ENCODE measurements around the gene PSTPIP2.
A peak's percentile ranks its signal among the peaks of the same experiment; 100 is the strongest.
"Not testable (repeated sequence)": the region's sequence is repeated elsewhere in the genome, so short reads cannot be mapped to it uniquely, and the experiment has no call there.

The PSTPIP2 gene

DNA sequence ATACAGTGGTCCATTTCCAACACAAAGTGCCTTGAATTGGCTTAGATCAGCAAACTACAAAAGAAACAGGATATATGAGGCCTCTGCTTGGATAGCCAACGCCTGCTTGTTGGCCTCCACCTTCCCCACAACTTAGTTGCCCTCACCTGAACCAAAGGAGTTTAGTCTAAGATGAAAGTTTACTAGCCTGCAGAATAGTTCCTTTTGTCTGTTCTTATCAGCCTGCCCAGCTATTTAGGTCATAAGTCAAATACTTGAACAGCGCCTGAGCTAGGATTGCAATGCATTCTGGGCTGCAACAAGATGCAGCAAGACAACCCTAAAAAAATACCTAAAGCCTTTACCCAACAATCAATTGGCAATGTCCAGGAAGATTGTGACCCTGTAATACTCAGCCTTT, 91.8 kb downstream of the PSTPIP2 start:
- no peak for DNase-seq

DNA sequence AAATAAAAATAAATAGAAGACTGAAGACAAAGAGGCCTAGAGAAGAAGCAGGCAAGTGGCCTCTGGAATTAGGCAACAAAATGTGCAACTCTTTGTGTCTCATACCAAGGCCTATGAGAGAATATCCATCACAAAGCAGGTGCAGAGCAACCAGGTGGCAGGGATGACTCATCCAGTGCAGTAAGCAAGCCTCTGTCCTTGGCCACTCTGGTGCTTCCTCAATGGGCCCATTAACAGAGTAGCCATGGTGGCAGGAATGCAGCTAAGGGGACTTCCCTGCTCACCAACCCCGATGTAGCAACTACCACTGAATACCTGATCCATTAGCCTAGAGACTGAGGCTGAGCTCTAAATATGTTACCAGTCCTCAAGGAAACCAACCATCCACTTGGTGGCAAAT, 94.0 kb downstream of the PSTPIP2 start:
- no peak for DNase-seq

DNA sequence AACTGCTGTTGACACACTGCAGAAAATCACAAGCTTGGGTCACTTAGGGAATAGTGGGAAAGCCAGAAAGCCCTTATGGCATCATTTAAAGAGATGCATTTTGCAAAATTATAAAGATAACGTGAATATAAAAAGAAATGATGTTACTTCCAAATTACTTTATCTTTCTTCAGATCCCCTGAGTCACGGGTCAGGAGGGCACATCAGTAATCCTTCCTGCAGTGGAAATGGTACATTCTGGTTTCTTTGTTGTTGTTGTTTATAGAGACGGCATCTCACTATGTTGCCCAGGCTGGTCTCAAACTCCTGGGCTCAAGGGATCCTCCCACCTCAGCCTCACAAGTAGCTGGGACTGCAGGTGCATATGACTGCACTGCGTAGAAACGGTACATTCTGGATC, 95.1 kb downstream of the PSTPIP2 start:
- DNase-seq = no peak

DNA sequence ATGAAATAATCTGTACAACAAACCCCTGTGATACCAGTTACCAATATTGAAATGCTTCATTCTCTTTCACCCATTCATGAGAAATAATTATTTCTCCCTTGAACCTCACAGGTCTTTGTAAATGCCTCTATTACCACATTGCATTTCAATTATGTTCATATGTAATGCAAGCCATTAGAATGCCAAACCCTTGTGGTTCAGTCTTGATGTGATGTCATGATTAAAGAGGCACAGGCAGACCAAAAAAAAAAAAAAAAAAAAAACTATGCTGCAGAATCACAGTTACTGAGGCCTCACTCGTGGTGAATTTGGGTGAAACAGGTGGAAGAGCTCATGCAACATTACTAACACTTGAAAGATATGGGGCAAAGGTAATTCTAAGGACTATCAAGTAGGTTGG, 95.5 kb downstream of the PSTPIP2 start:
- no peak for DNase-seq

DNA sequence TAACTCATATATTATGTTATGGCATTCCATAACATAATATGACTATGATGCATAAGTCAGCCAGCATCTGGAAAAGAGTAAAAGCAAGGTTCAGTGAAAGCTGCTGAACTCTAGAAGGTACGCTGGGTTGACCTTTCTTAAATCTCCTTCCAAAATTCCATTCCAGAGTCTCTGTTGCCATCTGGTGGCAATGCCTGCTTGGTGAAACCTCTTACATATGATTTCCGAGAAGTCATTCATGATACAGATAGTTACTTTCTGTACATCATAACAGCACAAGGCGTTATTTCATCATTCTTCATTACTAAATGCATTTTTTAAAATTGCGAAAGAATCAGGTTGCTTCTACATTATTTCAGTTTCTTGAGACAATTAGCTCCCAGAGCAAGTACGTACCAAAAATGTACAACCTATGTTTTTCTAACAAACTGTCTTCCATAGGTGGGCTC, 97.9 kb downstream of the PSTPIP2 start:
- DNase-seq = peak; percentile 5 to 63 (median 46)

DNA sequence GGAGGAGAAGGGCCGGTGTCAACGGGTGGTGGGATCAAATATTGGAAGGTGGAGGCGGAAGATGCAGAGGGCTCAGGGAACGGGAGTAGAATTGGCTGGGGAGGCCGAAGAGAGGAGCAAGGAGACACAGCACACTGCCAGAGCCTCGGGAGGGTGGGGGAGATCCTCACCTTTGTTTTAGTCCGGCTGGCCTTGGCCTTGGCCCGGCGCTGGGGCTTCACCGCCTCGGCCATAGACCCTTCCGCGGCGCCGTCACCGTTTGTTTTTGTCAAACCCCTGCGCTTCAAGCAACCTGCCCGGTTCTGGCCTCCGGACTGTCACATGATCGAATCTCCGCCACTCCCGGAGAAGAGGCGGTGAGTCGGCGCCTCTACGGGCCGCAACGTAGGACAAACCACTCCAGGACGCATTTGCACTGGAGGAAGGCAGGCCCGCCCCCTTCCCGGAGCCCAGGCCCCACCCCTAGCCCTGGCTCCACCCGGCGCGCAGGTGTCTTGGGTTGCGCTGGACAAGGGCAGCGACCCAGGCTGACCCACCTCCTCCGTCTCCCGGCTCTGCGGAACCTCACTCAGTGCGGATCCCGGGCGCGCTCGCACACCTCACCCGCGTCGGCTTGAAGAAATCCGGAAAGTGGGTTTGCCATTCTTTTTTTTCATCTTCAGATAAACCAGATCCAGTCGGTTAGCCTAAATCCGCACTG, 104.9 kb downstream of the PSTPIP2 start, which contains the start of gene EPG5:
Gene EPG5, minus strand, starts transcription at position 323 of the 700 bp plus-strand sequence. Its CDS starts 90 bp downstream, at position 233.
- DNase-seq = peak; percentile 85 to 90 (median 89)

DNA sequence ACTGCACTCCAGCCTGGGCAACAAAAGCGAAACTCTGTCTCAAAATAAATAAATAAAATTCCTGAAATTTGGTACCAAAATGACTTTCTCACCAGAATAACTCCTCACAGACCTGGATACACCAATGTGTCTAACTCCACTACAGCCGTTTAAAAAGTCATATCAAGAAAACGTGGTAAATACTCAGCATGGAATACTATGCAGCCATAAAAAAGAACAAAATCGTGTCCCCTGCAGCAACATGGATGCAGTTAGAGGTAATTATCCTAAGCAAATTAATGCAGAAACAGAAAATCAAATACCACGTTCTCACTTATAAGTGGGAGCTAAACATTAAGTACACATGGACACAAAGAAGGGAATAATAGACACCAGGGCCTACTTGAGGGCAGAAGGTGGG, 107.1 kb downstream of the PSTPIP2 start:
- not testable (repeated sequence) for DNase-seq

DNA sequence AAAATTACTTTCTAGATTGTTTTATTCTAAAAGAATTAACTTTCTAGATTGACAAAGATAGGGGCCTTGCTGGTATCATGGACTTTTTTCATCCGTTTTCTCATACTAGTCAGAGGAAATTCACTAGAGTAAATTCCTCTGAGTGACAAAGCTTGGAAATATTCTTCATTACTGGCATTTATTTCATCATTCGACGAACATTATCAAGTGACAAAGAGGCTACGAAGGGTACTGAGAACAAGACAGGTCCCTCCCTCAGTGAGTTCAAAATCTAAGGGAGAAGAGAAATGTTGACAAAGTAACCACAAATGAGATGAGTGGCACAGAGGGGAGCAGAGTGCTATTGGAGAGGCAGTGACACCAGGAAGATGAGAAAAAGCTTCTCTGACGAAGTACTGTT, 109.2 kb downstream of the PSTPIP2 start:
- peak in 2 of 6 experiments; percentile 1 to 10 for DNase-seq

DNA sequence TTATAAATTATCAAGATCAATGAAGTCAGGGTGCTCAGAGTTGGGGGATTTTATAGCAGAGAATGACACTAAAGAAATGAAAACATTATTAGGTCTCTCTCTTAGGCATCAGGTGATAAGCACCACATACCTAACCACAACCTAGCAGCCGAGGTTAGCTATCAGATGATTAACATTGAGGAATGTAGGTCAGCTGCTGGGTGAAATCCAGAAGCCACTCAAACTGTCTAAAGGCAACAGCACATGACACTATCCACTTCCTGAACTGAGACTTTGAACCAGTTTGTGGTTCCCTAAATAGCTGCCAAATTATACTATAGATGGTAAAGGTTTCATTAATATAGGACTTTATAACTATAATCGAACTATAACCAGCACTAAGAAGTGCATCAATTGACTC, 109.6 kb downstream of the PSTPIP2 start:
- DNase-seq = peak in 2 of 6 experiments; percentile 2 to 9

DNA sequence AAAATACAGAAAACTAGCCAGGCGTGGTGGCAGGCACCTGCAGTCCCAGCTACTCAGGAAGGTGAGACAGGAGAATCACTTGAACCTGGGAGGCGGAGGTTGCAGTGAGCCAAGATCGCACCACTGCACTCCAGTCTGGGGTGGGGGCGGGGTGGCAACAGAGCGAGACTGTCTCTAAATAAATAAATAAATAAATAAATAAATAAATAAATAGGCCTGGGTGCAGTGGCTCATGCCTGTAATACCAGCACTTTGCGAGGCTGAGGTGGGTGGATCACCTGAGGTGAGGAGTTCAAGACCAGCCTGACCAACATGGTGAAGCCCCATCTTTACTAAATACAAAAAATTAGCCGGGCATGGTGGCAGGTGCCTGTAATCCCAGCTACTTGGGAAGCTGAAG, 112.6 kb downstream of the PSTPIP2 start:
- DNase-seq = not testable (repeated sequence)

DNA sequence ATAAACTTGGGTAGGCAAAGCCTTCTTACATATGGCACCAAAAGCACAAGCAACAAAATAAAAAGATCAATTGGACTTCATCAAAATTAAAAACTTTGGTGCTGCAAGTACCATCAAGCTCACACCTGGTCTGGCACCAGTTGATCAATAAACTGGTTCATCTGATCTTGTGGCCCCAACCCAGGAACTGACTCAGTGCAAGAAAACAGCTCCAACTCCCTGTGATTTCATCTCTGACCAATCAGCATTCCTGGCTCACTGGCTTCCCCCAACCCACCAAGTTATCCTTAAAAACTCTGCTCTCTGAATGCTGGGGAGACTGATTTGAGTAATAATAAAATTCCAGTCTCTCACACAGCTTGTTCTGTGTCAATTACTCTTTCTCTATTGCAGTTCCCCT, 113.3 kb downstream of the PSTPIP2 start:
- DNase-seq = no peak

DNA sequence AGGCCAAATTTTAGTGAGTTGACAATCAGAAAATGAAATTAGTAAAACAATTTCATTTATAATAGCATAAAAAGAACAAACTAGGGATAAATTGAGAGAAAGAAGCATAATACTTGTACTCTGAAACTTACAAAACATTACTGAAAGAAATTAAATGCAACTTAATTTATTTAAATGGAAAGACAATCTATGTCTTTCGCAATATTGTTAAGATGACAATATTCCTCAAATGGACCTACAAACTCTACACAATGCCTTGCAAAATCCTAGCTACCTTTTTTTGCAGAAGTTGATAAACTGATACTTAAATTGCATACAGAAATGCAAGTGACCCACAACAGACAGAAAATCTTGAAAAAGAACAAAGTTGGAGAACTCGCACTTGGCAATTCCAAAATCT, 114.0 kb downstream of the PSTPIP2 start:
- DNase-seq = no peak

DNA sequence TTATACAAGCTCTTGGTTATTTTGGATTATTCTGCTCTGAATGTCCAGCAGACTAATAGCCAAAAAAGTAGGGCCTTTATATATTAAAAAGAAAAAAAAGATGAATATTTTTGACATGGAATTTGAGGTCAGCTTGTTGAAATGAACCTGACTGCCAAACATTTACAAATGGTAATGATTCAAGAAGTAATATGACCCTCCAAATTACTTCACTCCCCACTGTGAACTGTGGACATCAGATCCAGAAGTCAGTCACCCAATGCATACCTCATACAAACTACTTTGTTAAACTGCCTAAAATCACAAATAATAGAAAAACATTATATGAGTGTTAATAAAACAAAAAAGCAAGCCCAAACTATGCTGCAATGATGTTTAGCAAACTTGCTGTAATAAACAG, 115.0 kb downstream of the PSTPIP2 start:
- no peak for DNase-seq

DNA sequence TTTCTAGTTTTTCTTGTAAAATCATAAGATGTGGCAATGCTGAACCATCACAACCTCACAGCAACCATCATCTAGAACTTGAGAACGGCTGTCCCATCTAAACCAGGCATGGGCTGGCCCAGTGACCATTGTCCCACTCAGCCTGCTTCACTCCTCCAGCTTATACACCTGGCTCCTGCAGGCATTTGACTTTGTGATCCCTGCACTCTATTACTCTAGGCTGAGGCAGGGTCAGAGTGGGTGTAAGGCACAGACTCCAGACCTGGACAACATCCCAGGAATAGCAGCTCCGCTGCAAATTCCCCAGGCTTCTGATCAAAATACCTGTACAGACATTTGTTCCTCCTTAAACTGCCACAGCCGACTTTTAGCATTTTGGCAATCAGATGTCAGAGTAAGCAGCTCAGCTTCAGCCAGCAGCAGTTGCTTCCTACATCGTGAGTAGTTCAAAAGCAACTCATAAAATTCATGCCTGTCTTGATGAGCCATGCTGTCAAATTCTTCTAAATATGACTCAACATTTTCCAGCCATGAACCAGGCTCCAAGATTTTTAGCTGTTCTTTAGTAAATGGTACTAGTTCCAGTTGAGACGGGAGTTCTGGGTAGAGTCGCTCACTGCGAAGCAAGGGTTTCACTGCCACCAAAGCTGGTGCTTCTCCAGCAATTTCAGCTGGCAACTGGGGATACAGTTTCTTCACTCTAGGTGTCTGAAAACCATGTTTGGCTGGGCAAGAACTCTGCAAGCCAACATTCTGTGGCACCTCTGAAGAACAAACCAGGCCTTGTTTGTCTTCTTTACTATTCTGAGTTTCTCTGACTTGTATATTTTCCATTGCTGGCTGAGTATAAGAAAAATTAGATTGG, 117.8 kb downstream of the PSTPIP2 start:
- no peak for DNase-seq

DNA sequence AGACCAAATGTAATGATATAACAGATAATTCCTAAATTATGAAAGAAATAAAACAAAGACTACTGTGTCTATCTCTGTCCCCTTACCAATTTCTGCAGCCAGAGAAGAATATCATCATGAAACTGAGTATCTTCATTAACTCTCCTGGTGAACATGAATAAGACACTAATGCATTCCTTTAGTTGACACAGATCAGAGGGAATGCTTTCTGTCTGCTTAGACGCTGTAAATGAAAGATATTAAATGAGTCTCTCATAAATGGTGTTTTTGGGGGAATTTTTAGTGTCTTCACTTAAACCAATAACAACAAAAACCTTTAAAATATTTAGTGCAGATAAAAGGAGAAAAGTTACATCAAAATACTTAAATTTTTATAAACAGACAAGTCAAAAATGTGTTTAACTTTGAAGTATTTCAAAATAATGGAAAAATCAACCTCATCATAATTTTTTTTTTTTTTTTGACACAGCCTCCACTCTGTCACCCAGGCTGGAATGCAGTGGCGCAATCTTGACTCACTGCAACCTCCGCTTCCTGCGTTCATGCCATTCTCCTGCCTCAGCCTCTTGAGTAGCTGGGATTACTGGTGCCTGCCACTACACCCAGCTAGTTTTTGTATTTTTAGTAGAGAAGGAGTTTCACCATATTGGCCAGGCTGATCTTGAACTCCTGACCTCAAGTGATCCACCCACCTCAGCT, 120.9 kb downstream of the PSTPIP2 start:
- DNase-seq = no peak

DNA sequence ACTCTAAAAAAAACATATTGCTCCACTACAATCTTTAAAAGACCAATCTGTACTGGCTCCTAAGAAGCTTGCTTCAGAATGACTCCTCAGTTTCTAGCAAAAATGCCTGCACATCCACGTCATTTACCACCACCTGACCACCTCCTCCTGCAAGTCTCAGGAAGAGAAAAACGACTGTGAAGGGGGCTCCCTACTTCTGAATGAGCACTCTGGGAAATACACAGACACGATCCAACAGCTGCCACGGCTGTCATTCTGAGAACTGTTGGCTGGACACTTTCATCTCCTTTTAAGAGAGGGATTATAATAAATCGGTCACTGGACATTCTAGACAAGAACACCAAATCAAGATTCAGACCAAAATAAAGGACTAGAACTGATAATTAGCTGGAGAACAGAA, 126.4 kb downstream of the PSTPIP2 start:
- DNase-seq = no peak

DNA sequence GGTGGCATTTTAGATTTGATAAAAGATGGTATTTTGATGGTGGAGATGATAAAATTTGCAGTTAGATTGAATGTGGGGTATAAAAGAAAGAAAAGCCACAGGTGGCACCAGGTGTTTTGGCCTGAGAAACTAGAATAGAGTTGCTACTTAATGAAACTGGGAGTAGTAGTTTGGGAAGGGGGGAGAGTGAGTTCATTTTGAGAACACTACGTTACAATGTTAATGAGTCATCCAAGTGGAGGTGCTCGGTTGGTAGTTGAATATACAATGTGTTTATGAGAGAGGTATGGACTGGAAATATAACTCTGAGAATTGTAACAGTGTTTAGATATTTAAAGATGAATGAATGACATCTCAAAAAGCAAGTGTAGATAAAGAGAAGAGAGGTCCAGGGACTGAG, 131.3 kb downstream of the PSTPIP2 start:
- no peak for DNase-seq

DNA sequence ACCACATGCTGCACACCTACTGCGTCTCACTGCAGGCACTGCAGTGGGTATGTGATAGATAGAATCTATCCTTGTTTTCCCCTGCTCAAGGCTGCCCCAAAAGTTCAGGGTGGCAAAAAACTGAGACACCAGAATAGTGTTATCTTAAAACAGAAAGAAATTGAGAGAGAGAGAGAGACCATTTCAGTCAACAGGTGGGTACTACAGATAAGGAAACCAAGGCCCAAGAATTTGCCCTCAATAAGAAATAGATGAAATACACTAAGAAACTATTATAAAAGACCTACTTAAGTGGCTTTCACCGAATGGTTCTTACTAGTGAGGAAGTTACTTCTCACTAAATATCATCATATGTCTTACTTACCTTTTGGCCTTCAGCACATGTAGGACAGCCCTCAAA, 132.8 kb downstream of the PSTPIP2 start:
- DNase-seq = no peak

DNA sequence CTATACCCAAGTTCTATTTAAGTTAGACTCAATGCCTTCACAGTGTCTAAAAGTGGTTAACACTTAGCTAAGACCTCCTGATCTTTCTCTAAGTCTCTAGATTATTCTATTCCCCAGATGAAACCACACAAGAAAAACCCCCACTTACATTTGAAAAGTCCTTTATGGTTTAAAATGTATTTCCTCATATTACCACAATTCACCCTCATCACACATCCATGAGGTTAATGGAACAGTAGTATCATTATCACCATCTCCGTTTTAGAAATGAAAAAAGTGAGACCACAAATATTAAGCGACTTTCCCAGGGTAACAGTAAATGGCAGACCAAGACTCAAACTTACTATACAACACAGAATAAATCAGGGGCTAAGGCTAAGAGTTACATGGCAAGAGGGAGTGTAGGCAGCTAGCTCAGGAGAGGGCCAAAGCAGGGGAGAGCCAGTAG, 133.5 kb downstream of the PSTPIP2 start:
- DNase-seq = no peak

DNA sequence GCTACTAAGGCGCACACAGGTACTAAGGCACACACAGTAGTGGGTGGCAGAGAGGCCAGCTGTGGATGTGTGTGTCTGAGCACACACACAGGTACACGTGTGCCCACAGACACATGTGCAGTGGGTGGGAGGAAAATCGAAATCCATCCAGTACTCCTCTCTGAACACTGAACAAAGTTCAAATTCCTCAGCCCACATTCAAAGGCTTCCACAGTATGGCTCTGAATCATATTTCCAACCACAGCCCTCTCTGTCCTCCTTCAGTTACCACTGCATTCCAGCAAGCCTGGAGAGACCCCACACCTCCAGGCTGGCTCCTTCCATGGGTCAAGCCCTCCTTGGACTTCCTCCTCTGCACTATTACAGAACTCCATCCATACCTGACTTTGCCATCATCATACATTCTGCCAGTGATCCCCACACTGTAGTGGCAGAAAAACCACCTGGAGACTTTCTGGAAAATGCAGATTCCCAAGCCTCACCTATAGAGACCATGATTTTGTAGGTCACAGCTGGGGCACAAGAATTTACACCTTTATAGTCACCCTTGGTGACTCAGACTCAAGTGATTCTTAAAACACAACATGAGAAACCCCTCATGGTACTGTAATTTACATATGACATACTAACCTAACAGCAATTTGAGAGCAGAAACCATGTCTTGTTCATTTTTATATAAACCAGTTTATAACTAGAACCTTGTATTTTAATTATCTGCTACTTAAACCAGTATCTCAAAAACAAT, 136.3 kb downstream of the PSTPIP2 start:
- no peak for DNase-seq

Data from stimulated activated naive CD4-positive, alpha-beta T cell (primary cell).